ENCODE results near the gene ARHGAP36. TPM values are rescaled to one million over a fixed set of nuclear protein-coding genes. Genes with fewer than 3 reads are reported as not detected.
A peak's percentile ranks its signal among the peaks of the same experiment; 100 is the strongest.

The ARHGAP36 gene
- total RNA-seq, 1 experiment from 2014 or later: 0.52 TPM

- CTCF ChIA-PET: no interaction called here
Measured at GRCh38 chrX:131054906-131055305, 3.2 kb upstream of the ARHGAP36 start.

DNA sequence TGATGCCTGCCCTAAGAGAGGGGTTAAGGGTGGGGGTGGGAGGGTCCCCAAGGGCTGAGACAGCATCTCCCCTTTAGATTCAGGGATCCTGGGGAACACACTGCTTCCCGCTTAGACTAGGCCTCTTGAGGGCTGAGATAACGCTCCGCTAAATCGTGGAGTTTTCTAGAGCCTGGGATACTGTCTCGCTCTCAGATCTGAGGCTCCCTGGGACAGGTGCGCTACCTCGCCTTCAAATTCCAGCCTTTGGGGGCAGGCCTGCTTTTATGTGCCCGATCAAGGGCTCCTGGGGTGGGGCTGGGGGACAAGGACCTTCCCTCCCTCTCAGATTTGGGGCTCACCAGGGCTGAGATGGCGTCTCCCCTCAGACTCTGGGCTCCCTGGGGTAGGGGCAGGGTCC, 440 bp upstream of the ARHGAP36 start:
- Mint-ChIP-seq H3K4me3 (peak overlapping the region; percentile 33), H3K36me3 (no peaks in the 10 kb centered on the region), H3K4me1 (peaks cover 25% of the 10 kb centered on the region), H3K27ac (no peak overlapping the region), H3K27me3 (ENCODE audit: low read depth) (peaks cover 58% of the 10 kb centered on the region), H3K9me3 (no peaks in the 10 kb centered on the region)
- ChIA-PET POLR2A (no interaction called here), CTCF (interaction anchor here (1.4 kb wide), 1 partner anchor 11 kb away, joined by 19 read pairs; no protein-coding TSS in a partner anchor)
- ATAC-seq (peak; percentile 55), DNase-seq (ENCODE audit: low spot score) (no peak)
- TF ChIP-seq ZNF263 (CRISPR knock-in tag; IDR thresholded peaks at IDR 0.05; ENCODE audit: low read depth): no peak
- no peak for TF ChIP-seq STAT6 (CRISPR knock-in tag; conservative IDR thresholded peaks at IDR 0.05; ENCODE audit: low read depth)
- TF ChIP-seq, protein P1, sequence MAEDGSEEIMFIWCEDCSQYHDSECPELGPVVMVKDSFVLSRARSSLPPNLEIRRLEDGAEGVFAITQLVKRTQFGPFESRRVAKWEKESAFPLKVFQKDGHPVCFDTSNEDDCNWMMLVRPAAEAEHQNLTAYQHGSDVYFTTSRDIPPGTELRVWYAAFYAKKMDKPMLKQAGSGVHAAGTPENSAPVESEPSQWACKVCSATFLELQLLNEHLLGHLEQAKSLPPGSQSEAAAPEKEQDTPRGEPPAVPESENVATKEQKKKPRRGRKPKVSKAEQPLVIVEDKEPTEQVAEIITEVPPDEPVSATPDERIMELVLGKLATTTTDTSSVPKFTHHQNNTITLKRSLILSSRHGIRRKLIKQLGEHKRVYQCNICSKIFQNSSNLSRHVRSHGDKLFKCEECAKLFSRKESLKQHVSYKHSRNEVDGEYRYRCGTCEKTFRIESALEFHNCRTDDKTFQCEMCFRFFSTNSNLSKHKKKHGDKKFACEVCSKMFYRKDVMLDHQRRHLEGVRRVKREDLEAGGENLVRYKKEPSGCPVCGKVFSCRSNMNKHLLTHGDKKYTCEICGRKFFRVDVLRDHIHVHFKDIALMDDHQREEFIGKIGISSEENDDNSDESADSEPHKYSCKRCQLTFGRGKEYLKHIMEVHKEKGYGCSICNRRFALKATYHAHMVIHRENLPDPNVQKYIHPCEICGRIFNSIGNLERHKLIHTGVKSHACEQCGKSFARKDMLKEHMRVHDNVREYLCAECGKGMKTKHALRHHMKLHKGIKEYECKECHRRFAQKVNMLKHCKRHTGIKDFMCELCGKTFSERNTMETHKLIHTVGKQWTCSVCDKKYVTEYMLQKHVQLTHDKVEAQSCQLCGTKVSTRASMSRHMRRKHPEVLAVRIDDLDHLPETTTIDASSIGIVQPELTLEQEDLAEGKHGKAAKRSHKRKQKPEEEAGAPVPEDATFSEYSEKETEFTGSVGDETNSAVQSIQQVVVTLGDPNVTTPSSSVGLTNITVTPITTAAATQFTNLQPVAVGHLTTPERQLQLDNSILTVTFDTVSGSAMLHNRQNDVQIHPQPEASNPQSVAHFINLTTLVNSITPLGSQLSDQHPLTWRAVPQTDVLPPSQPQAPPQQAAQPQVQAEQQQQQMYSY (CRISPR knock-in tag; IDR thresholded peaks at IDR 0.05): no peak
- TF ChIP-seq SMAD4 (CRISPR knock-in tag; IDR thresholded peaks at IDR 0.05): no peak
- no peak for TF ChIP-seq FOXJ3 (CRISPR knock-in tag; IDR thresholded peaks at IDR 0.05; ENCODE audit: borderline replicate concordance)
- no peak for TF ChIP-seq ZNF396 (CRISPR knock-in tag; IDR thresholded peaks at IDR 0.05; ENCODE audit: borderline replicate concordance)
- TF ChIP-seq, protein P2, sequence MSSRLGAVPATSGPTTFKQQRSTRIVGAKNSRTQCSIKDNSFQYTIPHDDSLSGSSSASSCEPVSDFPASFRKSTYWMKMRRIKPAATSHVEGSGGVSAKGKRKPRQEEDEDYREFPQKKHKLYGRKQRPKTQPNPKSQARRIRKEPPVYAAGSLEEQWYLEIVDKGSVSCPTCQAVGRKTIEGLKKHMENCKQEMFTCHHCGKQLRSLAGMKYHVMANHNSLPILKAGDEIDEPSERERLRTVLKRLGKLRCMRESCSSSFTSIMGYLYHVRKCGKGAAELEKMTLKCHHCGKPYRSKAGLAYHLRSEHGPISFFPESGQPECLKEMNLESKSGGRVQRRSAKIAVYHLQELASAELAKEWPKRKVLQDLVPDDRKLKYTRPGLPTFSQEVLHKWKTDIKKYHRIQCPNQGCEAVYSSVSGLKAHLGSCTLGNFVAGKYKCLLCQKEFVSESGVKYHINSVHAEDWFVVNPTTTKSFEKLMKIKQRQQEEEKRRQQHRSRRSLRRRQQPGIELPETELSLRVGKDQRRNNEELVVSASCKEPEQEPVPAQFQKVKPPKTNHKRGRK (CRISPR knock-in tag; IDR thresholded peaks at IDR 0.05; ENCODE audit: borderline replicate concordance): no peak

More at GRCh38 chrX:131054906-131055305, 3.2 kb upstream of the ARHGAP36 start:
- ATAC-seq (peak; percentile 37), DNase-seq (ENCODE audit: low spot score) (no peak)
- TF ChIP-seq ETV6 (CRISPR knock-in tag; IDR thresholded peaks at IDR 0.05) (no peak), ZNF423 (CRISPR knock-in tag; IDR thresholded peaks at IDR 0.05) (no peak), STAT6 (CRISPR knock-in tag; conservative IDR thresholded peaks at IDR 0.05; ENCODE audit: low read depth) (no peak), NR3C1 (CRISPR knock-in tag; conservative IDR thresholded peaks at IDR 0.05; ENCODE audit: low read depth) (no peak), SOX15 (CRISPR knock-in tag; IDR thresholded peaks at IDR 0.05) (no peak), FOXJ3 (CRISPR knock-in tag; IDR thresholded peaks at IDR 0.05; ENCODE audit: borderline replicate concordance) (no peak)
- TF ChIP-seq, protein P3, sequence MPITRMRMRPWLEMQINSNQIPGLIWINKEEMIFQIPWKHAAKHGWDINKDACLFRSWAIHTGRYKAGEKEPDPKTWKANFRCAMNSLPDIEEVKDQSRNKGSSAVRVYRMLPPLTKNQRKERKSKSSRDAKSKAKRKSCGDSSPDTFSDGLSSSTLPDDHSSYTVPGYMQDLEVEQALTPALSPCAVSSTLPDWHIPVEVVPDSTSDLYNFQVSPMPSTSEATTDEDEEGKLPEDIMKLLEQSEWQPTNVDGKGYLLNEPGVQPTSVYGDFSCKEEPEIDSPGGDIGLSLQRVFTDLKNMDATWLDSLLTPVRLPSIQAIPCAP (CRISPR knock-in tag; IDR thresholded peaks at IDR 0.05): no peak
- TF ChIP-seq, protein P4, sequence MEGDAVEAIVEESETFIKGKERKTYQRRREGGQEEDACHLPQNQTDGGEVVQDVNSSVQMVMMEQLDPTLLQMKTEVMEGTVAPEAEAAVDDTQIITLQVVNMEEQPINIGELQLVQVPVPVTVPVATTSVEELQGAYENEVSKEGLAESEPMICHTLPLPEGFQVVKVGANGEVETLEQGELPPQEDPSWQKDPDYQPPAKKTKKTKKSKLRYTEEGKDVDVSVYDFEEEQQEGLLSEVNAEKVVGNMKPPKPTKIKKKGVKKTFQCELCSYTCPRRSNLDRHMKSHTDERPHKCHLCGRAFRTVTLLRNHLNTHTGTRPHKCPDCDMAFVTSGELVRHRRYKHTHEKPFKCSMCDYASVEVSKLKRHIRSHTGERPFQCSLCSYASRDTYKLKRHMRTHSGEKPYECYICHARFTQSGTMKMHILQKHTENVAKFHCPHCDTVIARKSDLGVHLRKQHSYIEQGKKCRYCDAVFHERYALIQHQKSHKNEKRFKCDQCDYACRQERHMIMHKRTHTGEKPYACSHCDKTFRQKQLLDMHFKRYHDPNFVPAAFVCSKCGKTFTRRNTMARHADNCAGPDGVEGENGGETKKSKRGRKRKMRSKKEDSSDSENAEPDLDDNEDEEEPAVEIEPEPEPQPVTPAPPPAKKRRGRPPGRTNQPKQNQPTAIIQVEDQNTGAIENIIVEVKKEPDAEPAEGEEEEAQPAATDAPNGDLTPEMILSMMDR (IDR thresholded peaks at IDR 0.05): no peak
- TF ChIP-seq, protein P5, sequence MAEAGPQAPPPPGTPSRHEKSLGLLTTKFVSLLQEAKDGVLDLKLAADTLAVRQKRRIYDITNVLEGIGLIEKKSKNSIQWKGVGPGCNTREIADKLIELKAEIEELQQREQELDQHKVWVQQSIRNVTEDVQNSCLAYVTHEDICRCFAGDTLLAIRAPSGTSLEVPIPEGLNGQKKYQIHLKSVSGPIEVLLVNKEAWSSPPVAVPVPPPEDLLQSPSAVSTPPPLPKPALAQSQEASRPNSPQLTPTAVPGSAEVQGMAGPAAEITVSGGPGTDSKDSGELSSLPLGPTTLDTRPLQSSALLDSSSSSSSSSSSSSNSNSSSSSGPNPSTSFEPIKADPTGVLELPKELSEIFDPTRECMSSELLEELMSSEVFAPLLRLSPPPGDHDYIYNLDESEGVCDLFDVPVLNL (CRISPR knock-in tag; IDR thresholded peaks at IDR 0.05; ENCODE audit: borderline replicate concordance, low read depth): no peak
- peaks cover 47% of the 10 kb centered on the region for H3K27me3 Mint-ChIP-seq (ENCODE audit: low read depth)
- no peak overlapping the region for H3K27ac Mint-ChIP-seq
- POLR2A ChIA-PET: no interaction called here
- no peaks in the 10 kb centered on the region for H3K9me3 Mint-ChIP-seq
- H3K4me3 Mint-ChIP-seq: no peak overlapping the region
- no peaks in the 10 kb centered on the region for H3K36me3 Mint-ChIP-seq
- H3K4me1 Mint-ChIP-seq: peaks cover 21% of the 10 kb centered on the region
